Pulmonary artery endothelial cell (primary cell): ENCODE measurements around the gene CTNNA3. TPM values are rescaled to one million over a fixed set of nuclear protein-coding genes. Genes with fewer than 3 reads are reported as not detected.
"Not testable (repeated sequence)": the region's sequence is repeated elsewhere in the genome, so short reads cannot be mapped to it uniquely, and the experiment has no call there.

Source experiments
- DNase-seq: peaks from one replicate; pipeline ENCODE4 v3.0.0-alpha.2; 2011; ENCODE audit warnings: low read depth, low spot score
- total RNA-seq: library from RNA; depleted of rRNA; stranded (reverse); fragments of >200 nt; gene quantifications from 2 replicates; pipeline ENCODE4 v1.2.3, GENCODE V29; 2014

CTNNA3 gene
- total RNA-seq, 1 donor from 2014 or later: not detected

DNA sequence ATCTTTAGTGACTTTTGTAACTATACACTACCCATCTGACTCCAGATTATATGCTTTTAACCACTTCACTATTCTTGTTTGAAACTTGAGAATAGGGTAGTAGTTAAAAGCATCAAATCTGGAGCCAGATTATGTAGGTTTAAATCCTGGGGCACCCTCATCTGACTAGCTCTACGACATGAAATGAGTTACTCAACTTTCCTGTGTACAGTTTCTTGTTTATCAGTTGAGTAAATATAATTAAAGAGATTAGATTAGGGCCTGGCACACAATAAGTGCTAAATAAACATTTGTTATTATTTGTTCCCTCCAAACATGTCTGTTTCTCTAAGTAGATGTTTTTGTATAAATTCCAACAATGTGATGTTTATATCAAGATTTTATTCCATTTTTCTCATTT lies 1255.4 kb downstream of the CTNNA3 start:
- no peak for DNase-seq

DNA sequence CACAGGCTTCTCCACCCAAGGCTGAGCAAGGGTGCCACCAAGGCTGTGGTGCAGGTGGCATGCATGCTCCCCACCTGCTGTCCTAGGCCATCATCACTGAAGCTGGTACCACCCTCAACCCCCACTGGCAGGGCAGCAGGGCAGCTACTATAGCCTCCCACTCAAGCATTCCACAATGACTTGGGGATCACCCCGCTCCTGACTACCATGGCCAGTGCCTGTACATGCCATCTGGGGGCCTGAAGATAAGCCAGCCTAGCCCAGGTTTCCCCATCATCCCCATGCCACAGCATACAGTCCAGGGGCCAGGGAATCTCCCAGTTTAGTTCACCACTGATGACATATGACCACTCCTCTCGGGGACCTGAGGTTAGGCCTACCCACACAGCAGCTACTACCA lies 1281.1 kb downstream of the CTNNA3 start:
- DNase-seq: no peak

- DNase-seq: no peak
Measured at GRCh38 chr10:66405566-66405965, 1290.4 kb downstream of the CTNNA3 start.

GRCh38 chr10:66398669-66399068 lies 1297.3 kb downstream of the CTNNA3 start:
- no peak for DNase-seq

GRCh38 chr10:66394342-66395063 lies 1301.5 kb downstream of the CTNNA3 start:
- DNase-seq: no peak

DNA sequence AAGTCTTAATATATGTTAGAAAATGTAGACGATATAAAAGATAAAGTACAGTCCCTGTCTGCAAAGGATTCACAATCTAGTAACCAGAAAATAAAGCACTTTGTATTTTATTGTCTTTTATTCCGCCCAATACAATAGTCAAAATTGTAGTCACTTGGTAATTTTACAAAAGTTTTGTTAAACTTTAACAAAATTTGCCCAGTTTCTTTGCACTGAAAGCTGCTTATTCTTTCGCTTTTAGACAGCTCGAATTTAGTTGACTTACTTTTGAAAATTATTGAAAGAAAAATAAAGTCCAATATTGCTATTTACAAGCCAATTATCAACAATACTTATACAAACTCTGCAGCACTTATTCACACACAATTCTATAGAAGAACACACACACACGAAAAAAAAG lies 1305.1 kb downstream of the CTNNA3 start:
- no peak for DNase-seq

DNA sequence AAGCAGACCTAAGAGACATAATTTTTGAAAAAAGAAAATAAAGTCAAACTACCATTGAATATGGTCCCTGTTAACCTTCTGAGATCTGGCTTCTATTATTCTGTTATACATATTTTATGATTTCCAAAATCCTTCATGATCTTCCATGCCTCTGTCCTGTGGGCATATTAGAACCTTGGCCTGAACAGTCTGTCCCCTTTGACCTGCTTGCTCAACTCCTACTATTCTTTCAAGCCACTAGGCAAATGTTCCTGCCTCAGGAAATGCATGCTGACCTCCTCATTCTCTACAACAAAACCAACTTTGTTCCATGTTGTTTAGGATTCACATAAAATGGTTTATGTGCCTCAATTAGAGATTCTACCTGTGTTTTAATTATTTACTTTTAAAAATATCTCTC lies 1315.0 kb downstream of the CTNNA3 start:
- no peak for DNase-seq

DNA sequence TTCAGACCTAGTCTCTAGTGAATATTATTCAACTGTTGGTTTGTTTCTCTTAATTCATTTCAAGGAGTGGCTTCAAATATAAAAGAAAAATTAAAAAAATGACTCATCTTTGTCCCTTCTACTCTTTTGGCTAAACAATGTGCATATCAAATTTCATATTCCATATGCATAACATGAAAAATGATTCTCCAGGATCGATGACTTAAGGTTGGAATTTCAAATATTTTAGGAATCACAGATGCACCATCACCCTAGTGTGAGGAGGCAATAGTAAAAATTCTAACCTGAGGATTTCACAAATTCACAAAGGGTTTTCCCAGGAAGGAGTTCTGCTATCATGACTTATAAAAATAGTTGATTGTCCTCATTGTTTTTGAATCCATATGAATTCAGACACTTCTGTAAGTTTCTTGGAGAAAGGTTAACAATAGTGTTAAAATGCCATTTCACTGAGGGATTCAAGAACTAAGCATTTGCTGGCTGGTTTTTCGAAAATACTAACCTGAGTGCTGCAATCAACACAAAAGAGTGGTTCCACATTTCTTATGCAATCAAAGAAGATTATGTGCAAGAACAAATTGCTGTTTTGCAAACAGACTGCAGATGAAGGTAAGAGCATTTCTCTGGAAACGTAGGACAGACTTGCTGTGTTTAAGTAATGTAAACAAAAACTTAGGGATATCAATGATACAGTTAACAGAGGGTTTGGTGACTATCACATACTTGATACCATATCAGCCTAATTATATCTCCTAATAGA lies 1317.7 kb downstream of the CTNNA3 start:
- no peak for DNase-seq

DNA sequence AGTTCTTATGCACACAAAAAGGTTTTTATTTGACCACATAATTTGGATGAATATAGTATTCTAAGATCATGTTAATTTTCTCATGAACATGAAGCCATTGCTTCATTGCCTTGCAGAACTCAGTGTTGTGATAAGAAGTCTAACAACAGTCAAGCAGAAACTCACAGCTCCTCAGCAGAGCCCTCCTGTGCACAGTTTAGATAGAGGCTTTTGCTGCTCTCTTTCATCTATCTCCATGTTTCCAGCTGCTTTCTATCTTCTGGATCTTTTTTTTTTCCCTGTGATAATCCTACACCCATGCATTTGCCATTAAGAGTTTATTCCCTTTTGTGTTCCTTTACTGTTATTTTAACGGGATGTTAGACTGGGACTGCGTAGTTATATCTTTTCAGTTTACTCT lies 1327.8 kb downstream of the CTNNA3 start:
- no peak for DNase-seq

- DNase-seq: no peak
Measured at GRCh38 chr10:66366163-66366562, 1329.8 kb downstream of the CTNNA3 start.

DNA sequence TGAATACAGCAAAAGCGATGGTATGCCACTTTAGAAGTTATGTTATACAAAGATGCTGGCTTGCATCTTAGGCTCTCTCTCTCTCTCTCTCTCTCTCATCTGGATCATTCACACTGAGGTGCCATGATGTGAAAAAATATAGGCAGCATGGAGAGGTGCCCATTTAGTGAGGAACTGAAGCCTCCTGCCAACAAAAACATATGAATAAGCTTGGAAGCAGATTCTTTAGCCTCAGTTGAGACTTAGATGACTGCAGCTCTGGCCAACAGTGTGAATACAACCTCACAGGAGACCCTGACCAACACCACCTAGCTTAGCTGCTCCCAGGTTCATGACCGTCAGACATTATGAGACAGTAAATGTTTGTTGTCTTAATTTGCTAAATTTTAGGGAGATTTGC lies 1330.3 kb downstream of the CTNNA3 start:
- DNase-seq: no peak

DNA sequence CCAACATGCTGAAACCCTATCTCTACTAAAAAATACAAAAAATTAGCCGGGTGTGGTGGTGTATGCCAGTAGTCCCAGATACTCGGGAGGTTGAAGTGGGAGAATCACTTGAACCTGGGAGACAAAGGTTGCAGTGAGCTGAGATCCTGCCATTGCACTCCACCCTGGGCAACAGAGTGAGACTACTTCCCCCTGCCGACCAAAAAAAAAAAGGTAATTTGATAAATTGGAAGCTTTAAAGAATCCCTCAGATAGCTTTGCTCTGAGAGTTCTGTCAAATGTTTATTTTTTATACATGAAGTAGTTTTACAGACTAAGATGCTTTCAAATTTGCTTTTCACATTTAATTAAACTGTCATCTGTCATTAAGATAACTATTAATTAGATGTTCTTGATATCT lies 1333.5 kb downstream of the CTNNA3 start:
- no peak for DNase-seq

GRCh38 chr10:66353822-66354221 lies 1342.2 kb downstream of the CTNNA3 start:
- DNase-seq: not testable (repeated sequence)

GRCh38 chr10:66353422-66353821 lies 1342.6 kb downstream of the CTNNA3 start:
- no peak for DNase-seq

DNA sequence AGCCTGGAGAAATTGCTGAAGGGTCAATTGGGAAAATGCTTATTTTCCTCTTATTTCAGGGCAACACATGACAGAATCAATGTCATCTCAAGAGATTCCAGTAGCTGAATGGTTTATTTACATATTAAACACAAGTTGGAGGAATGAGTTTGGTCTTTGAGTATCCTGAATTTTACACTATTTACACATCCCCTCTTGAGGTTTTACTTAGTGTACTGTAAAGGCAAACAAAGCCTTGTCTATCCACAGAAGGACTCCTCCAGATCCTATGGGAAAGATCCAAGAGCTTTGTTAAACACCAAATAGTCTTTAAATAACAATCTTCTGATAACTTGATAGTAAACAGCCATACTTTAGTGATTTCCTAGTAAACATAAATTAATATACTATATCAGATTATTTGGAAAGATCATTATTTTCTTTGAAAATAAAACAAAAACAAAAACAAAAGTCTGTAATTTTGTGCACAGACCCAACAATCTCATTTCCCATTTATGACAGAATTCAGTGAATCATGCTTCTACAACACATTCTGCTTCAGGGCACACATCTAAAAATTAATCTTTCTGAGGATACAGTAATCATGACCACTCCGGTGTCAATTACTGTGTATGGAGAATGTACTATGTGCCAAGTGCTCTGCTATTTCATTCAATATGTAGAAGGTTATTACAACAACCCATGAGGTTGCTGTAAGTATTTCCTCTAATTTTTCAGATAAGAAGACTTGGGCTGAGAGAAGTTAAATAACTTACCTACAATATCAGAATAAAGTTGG lies 1345.2 kb downstream of the CTNNA3 start:
- no peak for DNase-seq

- DNase-seq: no peak
Measured at GRCh38 chr10:66349726-66350125, 1346.3 kb downstream of the CTNNA3 start.

- no peak for DNase-seq
Measured at GRCh38 chr10:66349076-66349475, 1346.9 kb downstream of the CTNNA3 start.

GRCh38 chr10:66337211-66337610 lies 1358.8 kb downstream of the CTNNA3 start:
- DNase-seq: no peak

GRCh38 chr10:66336791-66337190 lies 1359.2 kb downstream of the CTNNA3 start:
- no peak for DNase-seq

DNA sequence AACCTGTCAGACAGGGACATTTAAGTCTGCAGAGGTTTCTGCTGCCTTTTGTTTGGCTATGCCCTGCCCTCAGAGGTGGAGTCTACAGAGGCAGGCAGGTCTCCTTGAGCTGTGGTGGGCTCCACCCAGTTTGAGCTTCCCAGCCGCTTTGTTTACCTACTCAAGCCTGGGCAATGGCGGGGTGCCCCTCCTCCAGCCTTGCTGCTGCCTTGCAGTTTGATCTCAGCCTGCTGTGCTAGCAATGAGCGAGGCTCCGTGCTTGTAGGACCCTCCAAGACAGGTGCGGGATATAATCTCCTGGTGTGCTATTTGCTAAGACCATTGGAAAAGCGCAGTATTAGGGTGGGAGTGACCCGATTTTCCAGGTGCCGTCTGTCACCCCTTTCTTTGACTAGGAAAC lies 1360.2 kb downstream of the CTNNA3 start:
- DNase-seq: not testable (repeated sequence)

DNA sequence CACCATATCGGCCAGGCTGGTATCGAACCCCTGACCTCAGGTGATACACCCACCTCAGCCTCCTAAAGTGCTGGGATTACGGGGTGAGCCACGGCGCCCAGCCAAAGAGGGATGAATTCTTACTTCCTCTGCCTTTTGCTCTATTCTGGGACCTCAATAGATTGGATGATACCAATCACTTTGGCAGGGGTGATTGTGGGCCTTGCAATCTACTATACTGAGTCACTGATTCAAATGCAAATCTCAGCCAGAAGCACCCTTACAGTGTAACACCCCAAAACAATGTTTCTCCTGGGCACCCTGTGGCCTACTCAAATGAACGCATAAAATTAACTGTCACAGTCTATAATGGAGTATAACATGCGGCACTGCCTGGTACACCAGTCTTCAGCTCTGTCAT lies 1366.8 kb downstream of the CTNNA3 start:
- DNase-seq: no peak

DNA sequence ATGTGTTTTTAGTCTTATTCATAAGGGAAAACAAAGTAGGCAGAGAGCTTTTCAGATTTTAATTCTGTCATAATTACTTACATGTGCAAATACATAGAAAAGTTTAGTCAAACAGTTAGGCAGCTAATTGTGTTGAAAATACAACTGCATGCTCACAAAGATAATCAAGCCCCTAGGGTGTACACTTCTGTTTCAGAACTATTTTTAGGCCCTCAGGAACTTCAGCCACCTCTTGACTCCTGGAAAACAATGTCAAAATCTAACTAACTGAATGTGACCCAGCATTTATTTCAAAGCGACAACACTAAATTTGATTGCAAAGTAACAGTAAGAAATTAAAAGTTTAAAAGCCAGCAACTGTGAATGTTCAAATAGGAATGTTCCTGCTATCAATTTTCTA lies 1369.1 kb downstream of the CTNNA3 start:
- DNase-seq: no peak
